ENCODE results near the gene DBNL. TPM values are rescaled to one million over a fixed set of nuclear protein-coding genes. Genes with fewer than 3 reads are reported as not detected.
"Not testable (repeated sequence)": the region's sequence is repeated elsewhere in the genome, so short reads cannot be mapped to it uniquely, and the experiment has no call there.

DBNL gene
- total and polyA plus RNA-seq, 2 of the 13 experiments (the other 11 are each of a cell fraction or from before 2014, with no cell fraction given): 20.8 to 35.1 TPM

- TF ChIP-seq MNT (IDR thresholded peaks at IDR 0.05) (peak; percentile 98), MAZ (CRISPR knock-in tag; IDR thresholded peaks at IDR 0.05; ENCODE audit: low read depth) (0 out of 2 replicates have a peak, but pooled peaks have one; percentile 53), IKZF5 (CRISPR knock-in tag; IDR thresholded peaks at IDR 0.05) (peak; percentile 26; the same call in 1 of the 2 replicates), SIN3A (IDR thresholded peaks at IDR 0.05; ENCODE audit: borderline replicate concordance, low read depth, low read length) (peak; percentile 62; the same call in 1 of the 2 replicates), TGIF2 (CRISPR knock-in tag; IDR thresholded peaks at IDR 0.05) (peak; percentile 84), SOX5 (CRISPR knock-in tag; IDR thresholded peaks at IDR 0.05; ENCODE audit: borderline replicate concordance) (peak; percentile 54; the same call in 1 of the 2 replicates), CCDC6 (CRISPR knock-in tag; IDR thresholded peaks at IDR 0.05) (peak; percentile 65; the same call in 1 of the 2 replicates), REL (CRISPR knock-in tag; conservative IDR thresholded peaks at IDR 0.05) (0 out of 2 replicates have a peak, but pooled peaks have one; percentile 37), FOXP1 (IDR thresholded peaks at IDR 0.05) (peak; percentile 93), FOXP1 (CRISPR knock-in tag; IDR thresholded peaks at IDR 0.05) (peak; percentile 89), TBX3 (IDR thresholded peaks at IDR 0.05; ENCODE audit: borderline replicate concordance) (peak; percentile 82; the same call in 1 of the 2 replicates), ZNF788 (CRISPR knock-in tag; IDR thresholded peaks at IDR 0.05; ENCODE audit: borderline replicate concordance) (peak; percentile 70; the same call in 1 of the 2 replicates), HHEX (CRISPR knock-in tag; IDR thresholded peaks at IDR 0.05) (peak; percentile 48; the same call in 1 of the 2 replicates), PATZ1 (CRISPR knock-in tag; IDR thresholded peaks at IDR 0.05) (peak; percentile 85), SP5 (CRISPR knock-in tag; IDR thresholded peaks at IDR 0.05; ENCODE audit: borderline replicate concordance, low read depth) (peak; percentile 98), SALL1 (CRISPR knock-in tag; IDR thresholded peaks at IDR 0.05) (peak; percentile 73), TARDBP (CRISPR knock-in tag; IDR thresholded peaks at IDR 0.05) (peak; percentile 28; the same call in 1 of the 2 replicates), DPF2 (CRISPR knock-in tag; IDR thresholded peaks at IDR 0.05; ENCODE audit: borderline replicate concordance, low read depth) (peak; percentile 54; the same call in 1 of the 2 replicates), RARA (CRISPR knock-in tag; IDR thresholded peaks at IDR 0.05) (peak; percentile 73), GATAD2A (CRISPR knock-in tag; IDR thresholded peaks at IDR 0.05) (peak; percentile 14; the same call in 1 of the 2 replicates)
- not testable (repeated sequence) for TF ChIP-seq MAZ (IDR thresholded peaks at IDR 0.05; ENCODE audit: borderline replicate concordance, low read depth, low read length)
- TF ChIP-seq, protein P1, sequence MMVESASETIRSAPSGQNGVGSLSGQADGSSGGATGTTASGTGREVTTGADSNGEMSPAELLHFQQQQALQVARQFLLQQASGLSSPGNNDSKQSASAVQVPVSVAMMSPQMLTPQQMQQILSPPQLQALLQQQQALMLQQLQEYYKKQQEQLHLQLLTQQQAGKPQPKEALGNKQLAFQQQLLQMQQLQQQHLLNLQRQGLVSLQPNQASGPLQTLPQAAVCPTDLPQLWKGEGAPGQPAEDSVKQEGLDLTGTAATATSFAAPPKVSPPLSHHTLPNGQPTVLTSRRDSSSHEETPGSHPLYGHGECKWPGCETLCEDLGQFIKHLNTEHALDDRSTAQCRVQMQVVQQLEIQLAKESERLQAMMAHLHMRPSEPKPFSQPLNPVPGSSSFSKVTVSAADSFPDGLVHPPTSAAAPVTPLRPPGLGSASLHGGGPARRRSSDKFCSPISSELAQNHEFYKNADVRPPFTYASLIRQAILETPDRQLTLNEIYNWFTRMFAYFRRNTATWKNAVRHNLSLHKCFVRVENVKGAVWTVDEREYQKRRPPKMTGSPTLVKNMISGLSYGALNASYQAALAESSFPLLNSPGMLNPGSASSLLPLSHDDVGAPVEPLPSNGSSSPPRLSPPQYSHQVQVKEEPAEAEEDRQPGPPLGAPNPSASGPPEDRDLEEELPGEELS (CRISPR knock-in tag; IDR thresholded peaks at IDR 0.05): peak; percentile 87
- TF ChIP-seq, protein P2, sequence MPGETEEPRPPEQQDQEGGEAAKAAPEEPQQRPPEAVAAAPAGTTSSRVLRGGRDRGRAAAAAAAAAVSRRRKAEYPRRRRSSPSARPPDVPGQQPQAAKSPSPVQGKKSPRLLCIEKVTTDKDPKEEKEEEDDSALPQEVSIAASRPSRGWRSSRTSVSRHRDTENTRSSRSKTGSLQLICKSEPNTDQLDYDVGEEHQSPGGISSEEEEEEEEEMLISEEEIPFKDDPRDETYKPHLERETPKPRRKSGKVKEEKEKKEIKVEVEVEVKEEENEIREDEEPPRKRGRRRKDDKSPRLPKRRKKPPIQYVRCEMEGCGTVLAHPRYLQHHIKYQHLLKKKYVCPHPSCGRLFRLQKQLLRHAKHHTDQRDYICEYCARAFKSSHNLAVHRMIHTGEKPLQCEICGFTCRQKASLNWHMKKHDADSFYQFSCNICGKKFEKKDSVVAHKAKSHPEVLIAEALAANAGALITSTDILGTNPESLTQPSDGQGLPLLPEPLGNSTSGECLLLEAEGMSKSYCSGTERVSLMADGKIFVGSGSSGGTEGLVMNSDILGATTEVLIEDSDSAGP (CRISPR knock-in tag; IDR thresholded peaks at IDR 0.05; ENCODE audit: borderline replicate concordance): peak; percentile 38; the same call in 1 of the 2 replicates
Observed at GRCh38 chr7:44038961-44039558, 5.4 kb upstream of the DBNL start (continued).
